Measurements from ENCODE around the gene CLK1.
"Not testable (repeated sequence)": the region's sequence is repeated elsewhere in the genome, so short reads cannot be mapped to it uniquely, and the experiment has no call there.

Gene CLK1

DNA sequence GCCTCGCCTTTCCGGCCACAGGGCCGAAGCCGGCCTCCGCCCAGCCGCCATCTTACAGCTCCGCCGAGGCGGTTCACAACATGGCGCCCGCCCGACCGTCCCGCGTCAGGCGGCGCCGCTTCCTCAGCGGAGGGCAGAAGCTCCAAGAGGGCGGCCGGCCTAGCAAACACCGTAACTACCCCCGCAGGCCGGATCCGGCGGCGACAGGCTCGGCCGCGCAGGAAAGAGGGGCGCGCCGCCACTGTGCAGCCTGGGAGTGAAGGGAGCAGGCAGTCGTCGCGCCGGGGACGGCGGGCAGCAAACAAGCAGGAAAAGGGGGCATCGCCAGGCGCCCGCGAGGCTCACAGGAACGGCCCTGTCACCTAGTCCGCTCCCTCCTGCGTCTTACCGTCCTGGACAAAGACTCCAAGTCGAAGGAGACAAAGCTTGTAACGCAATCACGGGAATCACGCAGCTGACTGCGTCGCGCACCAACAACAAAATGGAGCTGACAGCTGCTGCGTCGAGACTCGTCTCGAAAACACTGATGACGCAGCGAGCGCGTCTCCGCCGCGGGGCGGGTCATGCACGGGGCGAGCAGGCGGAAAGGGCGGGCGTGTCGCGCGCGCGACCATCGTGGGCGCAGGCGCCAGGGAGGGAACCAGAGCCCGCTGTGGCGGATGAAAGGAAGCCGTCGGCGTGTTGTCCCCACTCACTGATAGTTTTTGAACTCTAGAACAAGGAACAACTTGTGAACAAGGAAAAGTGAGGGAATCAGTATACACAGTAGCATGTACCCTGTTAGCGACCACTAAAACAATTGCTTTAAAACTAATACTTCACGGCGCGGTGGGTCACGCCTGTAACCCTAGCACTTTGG, at the start of gene CLK1:
Gene CLK1 (minus strand): TSS at position 483 of the 859 bp plus-strand sequence. CDS start 2,796 bp downstream, outside the sequence.
- DNase-seq (ENCODE audit: low read depth): peak; percentile 92

DNA sequence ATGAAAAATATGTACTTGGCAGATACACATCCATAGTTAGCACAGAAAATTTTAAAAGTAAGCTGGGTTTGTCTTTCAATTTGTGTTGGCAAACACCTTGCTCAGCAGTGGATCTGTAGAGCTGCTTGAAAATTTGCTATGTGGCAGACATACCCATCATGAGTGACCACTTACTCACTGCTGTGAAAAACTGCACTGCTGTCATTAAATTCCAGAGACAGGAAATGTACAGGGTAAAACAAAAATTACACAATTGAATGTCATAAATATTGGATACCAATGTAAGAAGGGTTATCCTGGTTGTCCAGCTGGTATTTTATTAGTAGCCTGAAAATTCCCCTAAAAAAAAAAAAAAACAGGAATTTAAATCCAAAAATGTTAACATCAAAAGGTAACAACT, 49.2 kb upstream of the CLK1 start:
- DNase-seq (ENCODE audit: low read depth): peak; percentile 84

DNA sequence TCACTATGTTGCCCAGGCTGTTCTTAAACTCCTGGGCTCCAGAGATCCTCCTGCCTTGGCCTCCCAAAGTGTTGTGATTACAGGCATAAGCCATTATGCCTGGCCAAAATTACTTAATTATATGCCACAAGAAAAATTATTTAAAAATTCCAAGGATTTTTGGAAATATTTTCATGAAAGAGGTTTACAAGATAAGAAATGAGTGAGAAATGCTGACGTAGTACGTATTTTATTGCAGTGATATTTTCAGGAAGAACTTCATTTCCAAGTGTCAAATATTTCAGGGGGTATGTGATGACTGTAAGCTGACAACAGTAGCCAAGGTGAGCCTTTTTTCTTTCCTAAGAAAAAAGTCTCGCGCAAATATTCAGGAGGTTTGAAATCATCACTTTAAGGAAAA, 45.5 kb upstream of the CLK1 start:
- DNase-seq (ENCODE audit: low read depth): no peak

DNA sequence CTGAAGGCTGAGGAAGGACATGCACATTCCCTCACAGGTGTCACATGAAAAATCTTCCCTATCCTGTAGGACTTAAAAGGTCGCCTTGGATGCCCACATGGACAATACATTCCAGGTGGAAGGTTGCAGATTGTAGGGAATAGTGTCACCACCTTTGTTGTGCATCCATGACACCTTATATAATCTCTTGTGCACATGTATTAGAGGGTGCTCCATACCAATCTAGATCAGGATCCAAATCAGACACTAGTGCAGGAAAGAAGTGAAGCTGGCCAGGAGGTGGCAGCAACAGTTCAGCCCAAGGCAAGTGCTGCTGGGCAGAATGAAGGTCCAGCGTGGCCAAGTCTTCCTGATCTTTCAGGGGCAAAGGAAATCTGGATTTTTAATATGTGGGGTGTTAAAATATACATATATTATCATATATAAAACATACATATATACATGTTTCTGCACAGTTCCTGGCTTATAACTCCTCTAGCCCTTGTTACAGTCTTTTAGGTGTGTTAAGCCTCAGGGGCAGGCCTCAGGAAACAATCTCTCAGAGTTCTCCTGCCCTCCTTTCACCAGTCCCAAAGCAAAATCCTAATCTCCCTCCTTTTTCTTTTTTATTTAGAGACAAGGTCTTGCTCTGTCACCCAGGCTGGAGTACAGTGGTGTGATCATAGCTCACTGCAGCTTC, 41.3 kb upstream of the CLK1 start:
- peak; percentile 74 for DNase-seq (ENCODE audit: low read depth)

DNA sequence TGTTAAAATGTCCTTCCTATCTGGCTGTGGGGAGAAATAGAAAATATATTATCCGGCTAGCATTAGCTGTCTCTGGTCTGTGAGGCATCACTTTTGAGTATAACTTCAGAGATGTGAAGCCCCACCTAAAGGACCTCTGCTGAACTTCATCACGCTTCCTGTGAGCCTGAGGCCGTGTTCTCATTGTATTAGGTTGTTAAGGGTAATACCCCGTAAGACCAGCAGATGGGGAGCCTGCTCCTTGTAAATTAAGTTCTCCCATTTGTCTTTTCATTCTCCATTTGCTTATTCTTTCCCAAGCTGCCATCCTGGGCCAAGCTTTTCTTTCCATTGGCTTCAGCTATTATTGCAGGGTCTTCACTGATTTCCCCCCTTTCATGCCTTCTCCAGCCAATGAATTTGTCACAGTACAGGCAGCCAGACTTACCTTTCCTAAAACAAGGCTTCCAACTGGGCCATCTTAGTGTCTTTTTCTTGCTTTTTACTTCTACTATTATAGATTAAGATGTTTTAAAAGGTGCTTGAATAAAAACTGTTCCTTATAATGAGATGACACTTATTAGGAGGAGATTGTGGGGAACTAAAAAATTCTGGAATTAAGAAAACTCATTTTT, 37.1 kb upstream of the CLK1 start:
- DNase-seq (ENCODE audit: low read depth): peak; percentile 90

DNA sequence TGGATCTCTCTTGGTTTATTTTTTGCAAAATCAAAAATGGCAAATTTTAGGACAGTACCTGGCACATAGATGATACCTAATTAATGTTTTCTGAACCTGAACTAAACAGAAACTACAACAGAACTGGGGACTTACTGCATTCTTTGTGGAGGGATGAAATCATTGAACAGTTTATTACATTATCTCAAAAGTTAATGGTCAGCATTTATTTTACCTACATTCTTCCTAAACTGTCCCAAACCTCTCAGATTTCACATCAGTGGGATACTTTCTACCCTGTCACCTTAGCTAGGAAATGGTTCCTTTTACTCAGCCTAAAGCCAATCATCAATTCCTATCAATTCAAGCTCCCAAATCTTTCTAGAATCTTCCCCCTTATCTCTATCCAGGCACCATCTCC, 35.0 kb upstream of the CLK1 start:
- DNase-seq (ENCODE audit: low read depth): no peak

DNA sequence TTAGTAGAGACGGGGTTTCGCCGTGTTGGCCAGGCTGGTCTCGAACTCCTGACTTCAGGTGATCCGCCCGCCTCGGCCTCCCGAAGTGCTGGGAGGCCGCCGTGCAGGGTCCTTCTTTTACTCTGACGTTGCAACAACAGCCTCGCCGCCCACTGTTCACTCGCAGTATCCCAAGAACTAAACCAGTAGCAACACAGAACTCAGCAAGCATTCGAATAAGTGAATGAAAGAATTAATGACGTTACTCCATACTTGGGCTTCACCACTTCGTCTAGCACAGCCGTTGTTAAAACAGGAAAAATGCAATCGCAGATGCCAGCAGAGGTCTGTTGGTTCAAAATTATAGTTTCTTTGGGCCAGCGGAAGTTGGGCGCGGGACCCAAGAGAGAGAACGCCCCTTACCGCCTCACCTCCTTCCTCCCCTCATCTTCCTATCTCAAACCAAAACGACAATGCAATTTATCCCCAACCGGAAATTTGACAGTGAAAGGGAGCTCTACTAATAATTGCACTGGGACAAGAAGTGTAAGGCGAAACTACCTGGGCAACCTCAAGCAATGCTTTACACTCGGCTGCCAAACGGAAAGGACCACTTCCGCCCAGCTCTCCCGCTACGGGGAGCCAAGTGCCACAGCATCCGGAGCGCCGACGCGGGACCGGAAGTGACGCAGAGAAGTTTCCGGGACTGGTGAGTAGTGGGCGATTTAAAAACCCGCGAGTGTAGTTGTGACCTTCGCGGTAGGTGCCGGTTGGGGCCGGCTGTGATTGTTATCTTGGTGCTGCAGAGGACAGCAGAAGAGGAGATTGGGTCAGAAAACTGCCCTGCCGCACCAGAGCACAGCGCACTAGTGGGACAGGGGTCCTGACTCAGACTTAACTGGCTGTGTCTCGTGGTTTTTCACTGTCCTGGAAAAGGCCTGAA, 24.5 kb upstream of the CLK1 start, which contains the start of the genes NIF3L1 and PPIL3:
Gene NIF3L1 (plus strand): TSS at position 668 of the 922 bp plus-strand sequence. CDS start 2,573 bp downstream, outside the sequence.
Gene PPIL3 (minus strand): TSS at position 374 of the 922 bp plus-strand sequence. CDS start 1,462 bp downstream, outside the sequence.
- peak; percentile 97 for DNase-seq (ENCODE audit: low read depth)

DNA sequence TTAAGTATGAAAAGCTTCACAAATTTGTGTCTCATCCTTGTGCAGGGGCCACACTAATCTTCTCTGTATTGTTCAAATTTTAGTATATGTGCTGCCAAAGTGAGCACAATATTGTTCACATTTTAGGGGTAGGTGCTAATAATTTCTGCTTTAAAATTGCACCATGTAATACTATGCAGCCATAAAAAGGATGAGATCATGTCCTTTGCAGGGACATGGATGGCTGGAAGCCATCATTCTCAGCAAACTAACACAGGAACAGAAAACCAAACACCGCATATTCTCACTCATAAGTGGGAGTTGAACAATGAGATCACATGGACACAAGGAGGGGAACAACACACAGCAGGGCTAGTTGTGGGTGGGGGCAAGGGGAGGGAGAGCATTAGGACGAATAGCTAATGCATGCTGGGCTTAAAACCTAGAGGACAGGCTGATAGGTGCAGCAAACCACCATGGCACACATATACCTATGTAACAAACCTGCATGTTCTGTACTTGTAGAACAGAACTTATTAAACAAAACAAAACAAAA, 17.3 kb upstream of the CLK1 start:
- DNase-seq (ENCODE audit: low read depth): not testable (repeated sequence)

DNA sequence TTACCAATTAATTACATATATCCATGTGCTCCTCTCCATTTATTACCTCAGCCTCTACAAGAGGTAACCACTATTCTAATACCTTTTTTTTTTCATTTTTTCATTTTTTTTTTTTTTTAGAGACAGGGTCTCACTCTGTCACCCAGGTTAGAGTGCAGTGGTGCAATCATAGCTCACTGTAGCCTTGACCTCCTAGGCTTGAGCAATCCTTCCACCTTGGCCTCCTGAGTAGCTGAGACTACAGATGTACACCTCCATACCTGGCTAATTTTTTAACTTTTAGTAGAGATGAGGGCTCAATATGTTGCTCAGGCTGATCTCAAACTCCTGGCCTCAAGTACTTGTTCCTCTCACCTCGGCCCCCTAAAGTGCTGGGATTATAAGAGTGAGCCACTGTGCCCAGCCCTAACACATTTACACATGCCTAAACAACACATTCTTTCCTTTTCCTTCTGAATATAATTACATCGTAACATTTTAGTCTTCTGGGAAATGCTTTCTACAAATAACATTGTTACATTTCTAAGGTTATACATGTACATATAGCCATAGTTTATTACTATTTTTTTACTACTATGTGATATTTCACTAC, 13.9 kb upstream of the CLK1 start:
- DNase-seq (ENCODE audit: low read depth): no peak

DNA sequence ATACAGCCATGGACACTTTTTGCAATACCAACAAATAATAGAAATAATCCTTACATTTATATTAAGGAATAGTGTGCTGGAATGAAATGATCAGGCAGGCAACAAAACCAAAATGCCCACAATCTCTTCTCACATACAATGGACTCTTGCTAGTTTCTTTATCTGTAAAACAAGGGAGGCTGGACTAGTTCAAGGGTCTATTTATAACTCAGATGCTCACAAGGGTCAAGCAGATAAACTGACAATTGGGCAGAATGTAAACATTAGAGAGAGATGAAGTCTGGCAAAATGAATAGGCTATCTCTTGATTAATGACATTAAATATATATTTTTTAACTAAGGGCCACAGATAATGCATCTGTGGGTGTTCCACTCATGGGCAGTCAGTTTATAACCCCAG, 13.0 kb upstream of the CLK1 start:
- DNase-seq (ENCODE audit: low read depth): no peak

DNA sequence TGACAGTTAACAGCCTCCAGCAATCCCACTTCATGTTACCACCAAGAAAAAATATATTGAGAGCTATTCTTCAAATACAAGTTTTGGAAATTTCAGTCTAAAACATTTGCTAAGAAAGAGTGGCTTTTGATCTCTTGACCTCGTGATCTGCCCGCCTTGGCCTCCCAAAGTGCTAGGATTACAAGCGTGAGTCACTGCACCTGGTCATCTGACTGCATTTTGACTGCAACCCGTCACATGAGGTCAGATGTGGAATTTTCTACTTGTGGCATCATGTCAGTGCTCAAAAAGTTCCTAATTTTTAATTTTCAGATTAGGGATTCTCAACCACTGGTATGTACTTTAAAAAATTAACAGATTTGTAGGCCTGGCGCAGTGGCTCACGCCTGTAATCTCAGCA, 9.1 kb upstream of the CLK1 start:
- no peak for DNase-seq (ENCODE audit: low read depth)

DNA sequence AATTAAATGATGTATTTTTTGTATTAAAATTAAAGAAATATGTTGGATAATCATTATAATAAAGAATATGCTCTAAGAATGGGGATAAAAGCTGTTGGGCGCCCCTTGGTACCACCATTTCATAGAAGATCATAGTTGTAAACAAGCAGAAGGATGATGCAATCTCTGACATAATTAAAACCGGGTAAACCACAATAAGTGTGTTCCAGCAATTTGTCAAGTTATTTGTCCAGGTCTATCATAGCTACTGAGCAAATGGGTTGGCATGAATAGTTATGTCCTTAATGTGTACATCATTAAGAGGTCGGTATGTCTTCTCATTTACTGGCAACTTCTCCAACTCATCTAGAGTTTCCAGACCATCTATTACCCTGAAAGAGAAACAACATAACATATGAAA, 6.7 kb upstream of the CLK1 start:
- no peak for DNase-seq (ENCODE audit: low read depth)

DNA sequence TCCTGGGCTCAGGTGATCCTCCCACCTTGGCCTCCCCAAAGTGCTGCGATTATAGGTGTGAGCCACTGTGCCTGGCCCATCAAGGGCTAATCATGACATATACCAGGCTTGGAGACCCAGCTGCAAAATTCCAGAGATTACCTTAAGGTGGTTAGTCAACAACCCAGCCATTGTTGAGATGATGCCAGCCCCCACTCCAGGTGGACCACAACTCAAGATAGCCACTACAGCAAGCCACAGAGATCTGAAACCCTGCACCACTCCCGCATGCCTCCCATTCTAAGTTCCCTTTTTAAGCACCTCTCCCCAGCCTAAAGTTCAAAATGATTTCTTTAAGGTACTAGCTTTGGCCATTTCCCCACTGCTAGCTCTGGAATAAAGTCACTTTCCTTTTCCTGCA, 4.6 kb upstream of the CLK1 start:
- DNase-seq (ENCODE audit: low read depth): no peak

DNA sequence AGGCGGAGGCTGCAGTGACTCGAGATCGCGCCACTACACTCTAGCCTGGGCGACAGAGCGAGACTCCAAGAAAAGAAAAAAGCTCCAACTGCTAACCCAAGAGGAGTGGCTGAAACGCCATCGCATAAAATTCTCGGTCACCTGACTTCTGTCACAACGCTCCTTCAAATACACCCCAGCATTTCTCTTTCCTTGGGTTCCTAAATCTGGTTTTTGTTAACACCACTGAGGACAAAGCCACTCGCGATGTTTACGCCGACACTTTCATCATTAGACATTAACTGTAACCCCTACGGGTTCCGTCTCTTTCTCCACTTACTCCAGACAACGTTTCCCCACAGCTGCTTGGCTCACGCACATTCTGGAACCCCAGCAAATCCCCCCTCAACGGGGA, 679 bp downstream of the CLK1 start:
- DNase-seq (ENCODE audit: low read depth): peak; percentile 46

DNA sequence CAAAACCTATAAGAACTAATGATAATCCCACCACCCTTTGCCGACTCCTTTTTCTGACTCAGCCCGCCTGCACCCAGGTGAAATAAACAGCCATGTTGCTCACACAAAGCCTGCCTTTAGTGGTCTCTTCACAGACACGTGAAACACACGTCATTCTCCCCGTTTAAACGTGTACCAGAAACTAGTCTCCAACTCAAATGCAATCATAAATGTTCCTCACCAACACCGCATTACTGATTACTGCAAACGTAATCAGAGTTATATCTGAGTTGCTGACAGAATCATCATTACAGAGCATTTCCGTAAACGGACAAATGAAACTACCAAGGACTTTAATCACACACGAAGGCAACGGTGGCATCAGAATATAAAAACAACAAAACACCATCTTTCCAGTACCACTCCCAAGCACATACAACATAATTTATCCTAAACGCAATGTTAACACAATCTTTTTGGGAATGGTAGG, 1.9 kb downstream of the CLK1 start:
- DNase-seq (ENCODE audit: low read depth): peak; percentile 67

DNA sequence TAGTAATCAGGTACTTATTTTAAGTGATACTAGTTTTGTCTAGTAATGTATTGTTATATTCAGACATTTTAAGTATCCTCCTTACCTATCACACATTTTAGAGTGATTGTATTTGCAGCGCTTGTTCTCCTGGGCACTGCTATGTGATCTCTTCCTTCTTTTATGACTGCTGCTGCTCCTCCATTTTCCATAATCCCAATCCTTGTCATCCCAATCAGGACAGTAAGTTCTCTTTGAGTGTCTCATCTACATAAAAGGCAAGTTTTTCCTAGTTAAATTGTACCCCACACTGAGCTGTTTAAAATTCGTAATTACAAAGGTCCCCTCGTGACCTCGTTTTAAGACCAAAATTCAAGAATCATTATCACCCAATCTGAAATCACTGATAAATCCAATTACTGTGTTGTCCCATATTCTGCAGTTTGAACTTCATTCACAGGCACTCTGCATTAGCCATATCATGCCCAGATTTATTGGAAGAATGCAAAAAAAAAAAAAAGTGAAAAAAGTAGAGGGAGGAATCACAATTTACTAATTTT, 2.8 kb downstream of the CLK1 start:
- no peak for DNase-seq (ENCODE audit: low read depth)

DNA sequence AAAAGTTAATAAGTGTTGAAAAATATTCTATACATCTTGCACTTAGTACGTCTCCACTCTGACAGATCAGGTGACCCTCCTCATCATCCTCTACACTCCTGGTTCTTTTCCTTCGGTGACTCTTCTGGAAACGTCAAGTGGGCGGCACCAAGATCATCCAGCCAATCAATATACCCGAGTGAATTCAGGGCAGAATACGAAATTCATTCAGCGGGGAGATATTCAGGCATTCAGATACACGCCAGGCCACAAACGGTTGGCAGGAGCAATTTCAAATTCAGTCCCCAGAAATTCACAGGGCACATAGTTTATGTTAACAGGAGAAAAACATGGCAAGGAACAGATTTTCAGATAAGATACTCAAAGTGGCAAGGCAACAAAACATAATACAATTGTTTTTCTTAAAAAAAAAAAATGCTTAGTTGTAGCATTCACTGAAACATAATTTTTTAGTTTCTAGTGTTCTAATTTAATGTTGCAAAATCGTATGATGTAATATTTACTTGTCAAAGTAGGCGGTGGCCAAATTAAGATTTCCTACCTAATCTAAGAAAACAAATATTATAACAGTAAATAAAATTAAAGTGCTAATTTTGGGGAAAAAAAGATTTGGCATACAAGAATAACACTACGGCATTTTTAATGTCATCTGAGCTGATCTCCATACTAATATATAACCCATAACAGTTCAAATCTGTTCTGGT, 4.2 kb downstream of the CLK1 start:
- DNase-seq (ENCODE audit: low read depth): peak; percentile 26

DNA sequence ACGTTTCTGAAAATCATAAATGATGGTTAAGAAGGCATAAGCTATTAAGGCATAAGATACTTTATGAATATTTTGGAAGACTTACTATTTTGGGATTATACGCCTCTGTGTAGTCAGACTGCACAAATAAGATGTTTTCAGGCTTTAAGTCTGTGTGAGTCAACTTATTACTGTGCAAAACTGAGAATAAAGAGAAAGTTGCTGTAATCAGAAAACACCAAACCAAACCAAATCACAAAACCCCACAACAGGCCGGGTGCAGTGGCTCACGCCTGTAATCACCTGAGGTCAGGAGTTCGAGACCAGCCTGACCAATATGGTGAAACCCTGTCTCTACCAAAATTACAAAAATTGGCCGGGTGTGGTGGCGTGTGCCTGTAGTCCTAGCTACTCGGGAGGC, 7.7 kb downstream of the CLK1 start:
- no peak for DNase-seq (ENCODE audit: low read depth)

DNA sequence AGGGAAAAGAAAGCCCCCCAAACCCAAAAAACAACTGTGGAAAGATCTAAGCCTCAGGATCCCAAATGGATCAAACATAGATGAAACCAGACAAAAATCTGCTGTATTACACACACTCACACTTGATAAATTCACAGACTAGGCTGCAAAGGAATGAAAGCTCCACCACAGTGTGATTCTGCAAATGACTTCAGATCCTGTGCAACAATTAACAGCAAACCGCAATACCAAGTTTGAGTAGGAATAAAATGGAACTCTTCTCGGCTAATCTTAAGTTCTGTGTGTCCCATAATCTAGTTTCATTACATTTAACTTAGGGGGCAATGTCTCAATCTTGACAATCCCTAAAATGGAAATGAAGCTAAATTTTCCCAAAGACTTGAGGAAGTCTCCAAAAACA, 11.9 kb downstream of the CLK1 start:
- DNase-seq (ENCODE audit: low read depth): no peak
